GM21360 (cell line): ENCODE results near the gene EVI5L.
A peak's percentile ranks its signal among the peaks of the same experiment; 100 is the strongest.

ENCODE experiments used
- ATAC-seq: cut with Tn5 transposase; IDR thresholded peaks from one replicate; pipeline ENCODE4 v1.9.1; 2021; ENCODE audit warnings: mild to moderate bottlenecking, moderate library complexity; ENCODE audit not compliant: unreplicated experiment

The EVI5L gene

DNA sequence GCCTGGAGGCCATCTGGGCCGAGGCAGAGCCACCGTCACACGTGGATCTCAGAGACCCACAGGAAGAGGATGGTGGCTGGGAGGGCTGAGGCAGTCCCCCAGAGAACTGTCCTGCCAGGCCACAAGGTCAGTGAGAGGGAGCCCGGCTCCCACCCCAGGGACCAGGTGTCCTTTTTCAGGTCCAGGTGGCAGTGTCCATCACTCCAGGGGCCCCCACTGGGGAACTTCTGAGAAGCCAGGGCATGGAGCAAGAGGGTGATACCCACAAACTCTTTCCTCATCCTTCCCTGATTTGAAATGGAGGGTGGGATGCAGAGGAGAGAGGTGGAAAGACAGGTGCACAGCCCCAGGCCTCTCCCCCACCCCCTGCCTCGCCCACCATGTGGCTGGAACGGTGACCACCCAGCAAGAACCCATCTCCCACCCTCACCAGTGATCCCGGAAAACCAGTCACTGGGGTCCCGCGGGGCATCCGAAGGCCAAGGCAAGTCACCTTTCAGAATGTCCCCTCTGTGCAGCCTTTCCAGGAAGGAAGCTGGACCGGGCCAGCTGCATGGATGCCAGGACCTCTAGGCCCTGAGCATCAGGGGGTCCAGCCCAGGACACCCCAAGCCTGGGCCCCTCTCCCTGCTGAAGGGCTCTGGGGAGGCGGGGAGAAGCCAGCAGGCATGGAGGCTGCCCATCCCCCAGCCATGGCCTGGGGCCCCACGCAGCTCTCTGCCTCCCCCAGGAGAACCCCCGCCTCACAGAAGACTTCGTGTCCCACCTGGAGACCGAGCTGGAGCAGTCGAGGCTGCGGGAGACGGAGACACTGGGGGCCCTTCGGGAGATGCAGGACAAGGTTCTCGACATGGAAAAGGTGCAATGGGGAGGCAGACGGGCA is 30.1 kb downstream of the EVI5L start:
- no peak for ATAC-seq

- no peak for ATAC-seq
Measured at GRCh38 chr19:7860714-7861618, 30.9 kb downstream of the EVI5L start.

DNA sequence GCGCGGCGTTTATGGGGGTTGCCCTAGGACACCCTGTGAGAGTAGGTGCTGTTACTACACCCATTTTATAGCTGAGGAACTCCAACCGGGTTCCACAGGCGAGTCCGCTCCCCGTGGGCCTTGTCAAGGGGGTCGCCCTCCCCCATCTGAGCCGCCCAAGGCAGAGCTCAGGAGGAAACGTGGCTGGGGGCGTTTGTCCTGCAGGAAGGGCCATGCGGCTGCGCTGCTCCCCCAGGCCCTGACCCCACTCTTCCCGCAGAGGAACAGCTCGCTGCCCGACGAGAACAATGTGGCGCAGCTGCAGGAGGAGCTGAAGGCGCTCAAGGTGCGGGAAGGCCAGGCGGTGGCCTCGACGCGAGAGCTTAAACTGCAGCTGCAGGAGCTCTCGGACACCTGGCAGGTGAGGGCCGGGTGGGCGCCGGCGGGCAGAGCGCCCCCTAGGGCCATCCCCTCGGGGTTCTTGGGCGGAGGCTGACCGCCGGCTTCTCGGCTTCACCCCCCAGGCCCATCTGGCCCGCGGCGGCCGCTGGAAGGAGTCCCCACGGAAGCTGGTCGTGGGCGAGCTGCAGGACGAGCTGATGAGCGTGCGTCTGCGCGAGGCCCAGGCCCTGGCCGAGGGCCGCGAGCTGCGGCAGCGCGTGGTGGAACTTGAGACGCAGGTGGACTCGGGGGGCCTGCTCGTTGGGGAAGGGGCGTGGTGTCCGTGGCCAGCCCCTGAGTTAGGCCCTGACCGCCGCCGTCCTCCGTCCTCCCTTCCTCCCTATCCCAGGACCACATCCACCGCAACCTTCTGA is 31.8 kb downstream of the EVI5L start:
- no peak for ATAC-seq

- no peak for ATAC-seq
Measured at GRCh38 chr19:7862413-7862951, 32.5 kb downstream of the EVI5L start.

DNA sequence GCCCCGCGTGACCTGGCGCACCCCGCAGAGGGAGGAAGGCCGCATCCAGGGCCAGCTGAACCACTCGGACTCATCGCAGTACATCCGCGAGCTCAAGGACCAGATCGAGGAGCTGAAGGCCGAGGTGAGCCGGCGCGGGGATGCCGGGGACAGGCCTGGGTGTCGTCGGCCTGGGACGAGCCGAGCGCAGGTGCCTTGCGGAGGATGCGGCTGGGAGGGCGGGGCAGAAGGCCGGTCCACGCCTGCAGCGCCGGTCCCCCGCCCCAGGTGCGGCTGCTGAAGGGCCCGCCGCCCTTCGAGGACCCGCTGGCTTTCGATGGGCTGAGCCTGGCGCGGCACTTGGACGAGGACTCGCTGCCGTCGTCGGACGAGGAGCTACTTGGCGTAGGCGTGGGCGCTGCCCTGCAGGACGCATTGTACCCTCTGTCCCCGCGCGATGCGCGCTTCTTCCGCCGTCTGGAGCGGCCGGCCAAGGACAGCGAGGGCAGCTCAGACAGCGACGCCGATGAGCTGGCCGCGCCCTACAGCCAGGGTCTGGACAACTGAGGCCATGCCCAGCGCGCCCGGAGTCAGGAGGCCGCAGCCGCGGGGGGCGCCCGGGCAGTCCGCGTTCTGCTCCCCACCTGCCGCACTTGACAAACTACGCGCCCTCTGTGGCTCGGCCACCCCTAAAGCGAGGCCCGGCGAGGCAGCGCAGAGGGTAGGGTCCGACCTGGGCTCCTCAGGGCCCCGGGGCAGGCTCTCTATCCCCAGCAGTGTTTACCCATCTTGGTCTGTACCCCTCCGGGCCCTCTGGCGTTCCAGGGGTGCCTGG is 33.3 kb downstream of the EVI5L start:
- ATAC-seq: no peak

- ATAC-seq: no peak
Measured at GRCh38 chr19:7863971-7864689, 34.1 kb downstream of the EVI5L start.

DNA sequence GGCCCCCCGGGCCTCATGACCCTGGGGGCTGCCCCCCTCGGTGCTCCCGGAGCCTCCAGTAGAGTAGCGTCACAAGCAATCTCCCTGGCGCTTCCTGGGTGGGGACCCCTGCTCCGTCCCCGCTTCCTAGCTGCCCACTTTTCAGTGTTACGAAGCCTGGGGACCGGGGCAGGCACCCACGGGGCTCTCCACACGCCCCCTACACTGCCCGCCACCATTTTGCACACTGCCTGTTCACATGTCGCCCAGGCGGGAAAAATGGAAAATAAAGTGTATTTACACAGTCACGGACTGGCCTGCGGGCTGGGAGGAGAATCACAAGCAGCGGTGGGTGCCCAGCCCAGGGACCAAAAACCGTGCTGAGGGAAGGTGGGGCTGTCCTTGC is 34.7 kb downstream of the EVI5L start:
- ATAC-seq: no peak

- no peak for ATAC-seq
Measured at GRCh38 chr19:7865262-7865911, 35.4 kb downstream of the EVI5L start.

GRCh38 chr19:7866399-7867091 is 36.5 kb downstream of the EVI5L start:
- no peak for ATAC-seq

DNA sequence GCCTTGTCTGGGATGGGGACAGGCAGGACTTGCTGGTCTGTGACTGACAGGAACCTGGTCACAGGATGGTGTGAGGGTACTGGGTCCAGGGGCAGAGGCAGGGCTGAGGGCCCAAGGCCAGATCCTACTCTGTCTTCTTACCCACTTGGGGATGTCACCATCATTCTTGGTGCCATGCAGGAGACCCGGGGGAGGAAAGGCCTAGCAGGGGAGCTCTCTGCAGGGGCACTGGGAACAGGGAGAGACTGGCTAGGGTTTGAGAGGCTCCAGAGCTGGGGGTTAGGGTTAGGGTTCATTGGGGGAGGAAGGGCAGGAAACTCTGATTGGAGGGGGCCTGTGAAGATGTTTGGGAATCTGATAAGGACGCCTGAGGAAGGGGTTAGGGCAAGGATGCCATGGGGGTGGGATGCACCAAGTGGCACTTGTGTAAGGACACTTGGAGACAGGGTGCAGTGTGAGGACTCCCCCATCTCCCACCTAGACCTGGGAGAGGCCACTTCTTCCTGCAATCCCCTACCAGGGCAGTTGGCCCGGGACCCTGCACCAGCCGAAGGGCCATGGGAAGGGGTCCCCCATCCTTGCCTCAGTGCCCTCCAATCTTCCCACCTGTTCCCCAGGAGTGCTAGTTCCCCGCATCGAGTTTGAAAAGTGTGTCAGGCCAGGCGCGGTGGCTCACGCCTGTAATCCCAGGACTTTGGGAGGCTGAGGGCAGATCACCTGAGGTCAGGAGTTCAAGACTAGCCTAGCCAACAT is 37.2 kb downstream of the EVI5L start:
- no peak for ATAC-seq

- no peak for ATAC-seq
Measured at GRCh38 chr19:7868326-7868670, 38.3 kb downstream of the EVI5L start.

GRCh38 chr19:7868671-7869452 is 38.8 kb downstream of the EVI5L start:
- peak; percentile 47 for ATAC-seq

DNA sequence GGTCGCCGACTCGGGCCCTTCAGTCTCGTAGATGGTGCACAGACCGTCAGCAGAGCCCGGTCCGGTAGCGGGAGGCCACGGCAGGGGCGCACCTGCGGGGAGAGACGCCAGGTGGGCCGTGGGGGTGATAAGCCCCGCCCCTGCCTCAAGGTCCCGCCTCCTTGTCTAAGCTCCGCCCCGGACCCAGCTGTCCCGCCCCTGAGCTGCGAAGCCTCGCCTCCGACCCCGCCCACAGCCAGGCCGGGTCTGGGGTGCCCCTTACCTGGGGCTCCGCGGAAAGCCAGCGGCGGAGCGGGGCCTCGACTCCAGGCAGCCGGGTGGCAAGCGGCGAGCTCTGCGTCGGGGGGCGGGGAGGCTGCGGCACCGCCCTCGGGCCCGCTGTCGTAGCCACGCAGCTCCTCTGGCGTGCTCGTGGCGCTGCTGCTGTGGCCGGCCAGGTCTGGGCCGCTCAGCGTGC is 39.5 kb downstream of the EVI5L start:
- peak; percentile 40 for ATAC-seq

DNA sequence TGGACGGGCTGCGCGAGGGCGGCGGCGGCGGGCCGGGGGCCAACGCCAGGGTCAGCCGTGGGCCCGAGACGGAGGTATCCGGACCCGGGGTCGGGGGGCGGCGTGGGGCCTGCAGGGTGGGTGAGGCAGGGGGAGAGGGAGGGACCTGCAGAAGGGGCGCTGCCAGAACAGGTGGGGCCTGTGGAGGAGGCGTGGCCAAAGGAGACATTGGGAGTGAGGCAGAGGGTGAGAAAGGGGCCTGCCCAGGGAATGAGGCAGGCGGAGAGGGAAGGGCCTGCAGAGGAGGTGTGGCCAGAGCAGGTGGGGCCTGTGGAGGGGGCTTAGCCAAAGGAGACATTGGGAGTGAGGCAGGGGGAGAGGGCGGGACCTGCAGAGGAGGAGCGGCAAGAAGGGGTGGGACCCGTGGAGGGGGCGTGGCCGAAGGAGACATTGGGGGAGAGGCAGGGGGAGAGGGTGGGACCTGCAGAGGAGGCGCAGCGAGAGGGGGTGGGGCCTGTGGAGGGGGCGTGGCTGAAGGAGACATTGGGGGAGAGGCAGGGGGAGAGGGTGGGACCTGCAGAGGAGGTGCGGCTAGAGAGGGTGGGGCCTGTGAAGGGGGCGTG is 40.0 kb downstream of the EVI5L start:
- peak; percentile 4 for ATAC-seq

- ATAC-seq: no peak
Measured at GRCh38 chr19:7870571-7871436, 40.8 kb downstream of the EVI5L start.
